PC-9 (cell line): ENCODE data around the gene MAN2C1. TPM values are rescaled to one million over a fixed set of nuclear protein-coding genes. Genes with fewer than 3 reads are reported as not detected.

Source experiments
- BruUV-seq: library from RNA; stranded (reverse); fragments of 400-500 nt; replicated peaks from 2 replicates; lab custom pipeline; 2021; lab: Mats Ljungman, UMichigan
- CTCF ChIA-PET: fragments of 300-600 bp; sonication (Branson Sonifier 250); formaldehyde crosslinking; loops from one replicate; lab custom pipeline; 2022; ENCODE audit warnings: antibody characterized with exemption; lab: Charles Lee
- POLR2A ChIA-PET: fragments of 300-600 bp; sonication (Branson Sonifier 250); formaldehyde crosslinking; loops from one replicate; lab custom pipeline; 2022; ENCODE audit warnings: antibody characterized with exemption; ENCODE audit not compliant: unreplicated experiment; lab: Charles Lee
- DNase-seq, 2 experiments: peaks; one replicate each; pipeline versions ENCODE4 v3.0.0 to v3.0.0-alpha.2; 2015 to 2022; ENCODE audit warnings: mixed read lengths in 1 of 2
- H2AFZ ChIP-seq: fragments of 200-600 bp; sonication (generic); 2 replicates; pipeline ENCODE4 v1.8.1; 2017; ENCODE audit warnings: antibody characterized with exemption
- H3F3A ChIP-seq: fragments of 200-600 bp; sonication (generic); 2 replicates; pipeline ENCODE4 v1.8.1; 2017; ENCODE audit warnings: antibody characterized with exemption, mild to moderate bottlenecking, low read depth; ENCODE audit not compliant: insufficient read depth
- H3K27ac ChIP-seq: fragments of 200-600 bp; sonication (generic); 2 replicates; pipeline ENCODE4 v1.6.1; 2016; ENCODE audit warnings: mixed run types
- H3K27me3 ChIP-seq: fragments of 200-600 bp; sonication (generic); 2 replicates; pipeline ENCODE4 v1.6.1; 2016; ENCODE audit warnings: low read depth, mixed run types; ENCODE audit not compliant: insufficient read depth
- H3K36me3 ChIP-seq: fragments of 200-600 bp; sonication (generic); 2 replicates; pipeline ENCODE4 v1.6.1; 2016; ENCODE audit warnings: low read depth, mixed run types
- H3K4me1 ChIP-seq: fragments of 200-600 bp; sonication (generic); replicated peaks from 2 replicates; pipeline ENCODE4 v1.6.1; 2016; ENCODE audit warnings: mixed run types; ENCODE audit not compliant: insufficient read depth
- H3K4me2 ChIP-seq: fragments of 200-600 bp; sonication (generic); 2 replicates; pipeline ENCODE4 v1.6.1; 2017; ENCODE audit warnings: mixed run types
- H3K4me3 ChIP-seq: fragments of 200-600 bp; sonication (generic); 2 replicates; pipeline ENCODE4 v1.6.1; 2016; ENCODE audit warnings: mixed run types
- H3K79me2 ChIP-seq: fragments of 200-600 bp; sonication (generic); 2 replicates; pipeline ENCODE4 v1.6.1; 2017; ENCODE audit warnings: low read depth, mixed run types
- H3K9me2 ChIP-seq: fragments of 200-600 bp; sonication (generic); 2 replicates; pipeline ENCODE4 v1.8.1; 2017; ENCODE audit warnings: mild to moderate bottlenecking; ENCODE audit not compliant: insufficient read depth
- H3K9me3 ChIP-seq: fragments of 200-600 bp; sonication (generic); 2 replicates; pipeline ENCODE4 v1.8.1; 2016; ENCODE audit warnings: low read depth; ENCODE audit not compliant: insufficient read depth
- H4K20me1 ChIP-seq: fragments of 200-600 bp; sonication (generic); 2 replicates; pipeline ENCODE4 v1.8.1; 2017; ENCODE audit not compliant: insufficient read depth
- CTCF ChIP-seq: fragments of 200-600 bp; sonication (generic); conservative IDR thresholded peaks from 2 replicates; pipeline ENCODE4 v1.6.1; 2017; ENCODE audit warnings: mixed run types, antibody characterized with exemption, mild to moderate bottlenecking, moderate library complexity
- EZH2 ChIP-seq: fragments of 200-600 bp; sonication (generic); IDR thresholded peaks from 2 replicates; pipeline ENCODE4 v1.8.0; 2017; ENCODE audit warnings: antibody characterized with exemption, low read depth
- intact Hi-C: fragments of 100-400 bp; cut with micrococcal nuclease; formaldehyde crosslinking; loops from one replicate; pipeline ENCODE4 v1.10.0; 2022; ENCODE audit not compliant: unreplicated experiment
- total RNA-seq: library from RNA; stranded (reverse); gene quantifications from 2 replicates; pipeline ENCODE4 v1.2.3, GENCODE V29; 2021

Gene MAN2C1
- total RNA-seq, 1 experiment from 2014 or later, result 94.3 TPM

DNA sequence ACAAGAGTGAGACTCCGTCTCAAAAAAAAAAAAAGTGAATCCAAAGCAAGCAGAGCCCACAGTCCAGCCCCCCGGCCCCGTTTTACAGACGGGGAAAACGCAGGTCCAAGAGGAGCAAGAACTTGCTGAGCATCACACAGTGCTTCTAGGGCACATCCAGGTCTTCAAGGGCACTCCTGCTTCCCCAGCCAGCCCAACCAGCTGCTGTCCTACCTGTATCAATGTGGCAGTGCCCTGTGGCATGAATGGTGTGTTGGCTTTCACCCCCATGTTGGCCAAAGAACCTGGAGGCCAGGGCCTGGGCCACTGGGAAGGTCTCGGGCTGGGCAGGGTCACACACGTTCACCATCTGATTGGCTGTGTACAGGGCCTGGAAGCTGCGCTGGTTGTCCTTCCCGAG, 4.6 kb downstream of the MAN2C1 start:
- intact Hi-C loops, result no loop called here
- ChIA-PET CTCF (no interaction called here), POLR2A (interaction anchor here (0.7 kb wide), 1 partner anchor 78 kb away, joined by 6 read pairs; no protein-coding TSS in a partner anchor)
- Histone ChIP-seq H3K27me3 (no peaks in the 10 kb centered on the region), H3K27ac (no peak overlapping the region), H3K36me3 (no peaks in the 10 kb centered on the region), H3K9me2 (no peaks in the 10 kb centered on the region), H3K4me3 (no peak overlapping the region), H2AFZ (no peak overlapping the region), H3K4me2 (no peak overlapping the region), H4K20me1 (peaks cover 6% of the 10 kb centered on the region; the same call in 1 of the 2 replicates), H3F3A (peaks cover 3% of the 10 kb centered on the region; the same call in 1 of the 2 replicates), H3K4me1 (peaks cover 7% of the 10 kb centered on the region; the same call in 1 of the 2 replicates), H3K9me3 (no peaks in the 10 kb centered on the region), H3K79me2 (peaks cover 10% of the 10 kb centered on the region)
- no TSS peak for BruUV-seq
- no peak for TF ChIP-seq EZH2
- no peak for TF ChIP-seq CTCF
- DNase-seq, result no peak

GRCh38 chr15:75362642-75363249, 5.7 kb downstream of the MAN2C1 start:
- peaks cover 7% of the 10 kb centered on the region; the same call in 1 of the 2 replicates for H3K4me1 ChIP-seq
- POLR2A ChIA-PET, result no interaction called here
- no peak overlapping the region for H3K4me3 ChIP-seq
- no peaks in the 10 kb centered on the region for H3K27me3 ChIP-seq
- intact Hi-C loops, result no loop called here
- H2AFZ ChIP-seq, result no peak overlapping the region
- CTCF ChIA-PET, result interaction anchor here (0.6 kb wide), 1 partner anchor 15 kb away, joined by 5 read pairs; no protein-coding TSS in a partner anchor
- BruUV-seq, result no TSS peak
- DNase-seq, result no peak
- no peaks in the 10 kb centered on the region for H3K9me2 ChIP-seq
- no peaks in the 10 kb centered on the region for H3F3A ChIP-seq
- H3K36me3 ChIP-seq, result no peaks in the 10 kb centered on the region
- peaks cover 10% of the 10 kb centered on the region for H3K79me2 ChIP-seq
- no peak overlapping the region for H3K27ac ChIP-seq
- TF ChIP-seq CTCF (no peak), EZH2 (no peak)
- H3K9me3 ChIP-seq, result no peaks in the 10 kb centered on the region
- peaks cover 6% of the 10 kb centered on the region; the same call in 1 of the 2 replicates for H4K20me1 ChIP-seq
- H3K4me2 ChIP-seq, result no peak overlapping the region

DNA sequence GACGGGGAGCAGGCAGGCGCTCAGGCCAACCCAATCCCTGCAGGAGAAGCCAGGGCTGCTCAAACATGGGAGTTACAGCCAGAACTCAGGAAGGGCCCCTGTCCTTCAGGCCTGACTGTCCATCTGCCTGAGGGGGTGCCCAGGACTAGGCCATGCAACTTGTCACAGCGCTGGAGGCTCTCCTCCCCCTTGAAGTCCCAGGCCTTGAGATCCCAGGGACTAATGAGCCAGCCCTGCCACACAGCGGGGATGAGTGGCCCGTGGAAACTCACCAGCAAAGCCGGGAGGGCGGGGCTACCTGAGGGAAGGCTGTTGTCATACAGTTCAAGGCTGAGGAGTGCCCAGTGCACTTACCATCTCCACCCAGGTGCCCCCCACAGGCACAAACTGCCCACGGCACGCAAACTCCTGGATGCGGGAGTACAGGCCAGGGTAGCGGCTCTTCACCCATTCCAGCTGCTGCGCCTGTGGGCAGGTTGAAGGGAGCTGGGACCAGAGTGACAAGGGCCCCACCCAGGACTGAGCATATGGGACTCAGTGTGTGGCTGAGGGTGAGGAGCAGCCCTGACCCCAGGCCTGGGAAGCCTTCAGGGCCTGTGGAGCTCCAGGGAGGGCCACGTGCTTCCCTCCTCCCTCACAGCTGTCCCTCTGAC, 6.3 kb downstream of the MAN2C1 start:
- ChIA-PET POLR2A (no interaction called here), CTCF (no interaction called here)
- Histone ChIP-seq H3K27ac (no peak overlapping the region), H3F3A (no peaks in the 10 kb centered on the region), H3K4me2 (no peak overlapping the region), H3K9me2 (no peaks in the 10 kb centered on the region), H4K20me1 (peaks cover under 1% of the 10 kb centered on the region; the same call in 1 of the 2 replicates), H3K4me3 (no peak overlapping the region), H3K9me3 (no peaks in the 10 kb centered on the region), H2AFZ (no peak overlapping the region), H3K36me3 (no peaks in the 10 kb centered on the region), H3K79me2 (peaks cover 5% of the 10 kb centered on the region), H3K4me1 (peaks cover 2% of the 10 kb centered on the region; the same call in 1 of the 2 replicates), H3K27me3 (no peaks in the 10 kb centered on the region)
- TF ChIP-seq EZH2, result no peak
- TF ChIP-seq CTCF, result no peak
- BruUV-seq, result no TSS peak
- DNase-seq, result no peak
- intact Hi-C loops, result no loop called here
